HG03097 (cell line): ENCODE results near the gene KRTAP20-3.

Source experiments
- ATAC-seq: cut with Tn5 transposase; IDR thresholded peaks from one replicate; pipeline ENCODE4 v1.9.1; 2021; ENCODE audit not compliant: unreplicated experiment, low FRiP score

KRTAP20-3 gene

DNA sequence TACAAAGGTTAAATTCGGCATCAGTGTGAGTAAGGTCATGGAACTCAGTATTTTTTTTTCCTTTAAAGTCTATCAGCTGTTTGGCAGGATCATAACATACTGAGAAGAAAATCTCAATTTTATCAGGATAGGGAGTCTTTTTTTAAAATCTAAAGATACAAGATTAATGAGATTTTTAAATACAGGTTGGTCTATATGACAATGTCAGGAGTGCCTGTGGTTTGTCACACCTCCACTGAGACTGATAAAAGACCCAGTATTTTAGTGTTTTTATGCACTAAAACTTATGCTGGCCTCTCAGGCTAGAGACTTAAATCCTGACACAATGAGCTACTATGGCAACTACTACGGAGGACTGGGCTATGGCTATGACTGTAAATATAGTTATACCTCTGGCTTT lies at the start of gene KRTAP20-3:
KRTAP20-3 (plus strand) TSS at position 301 of the 400 bp plus-strand sequence.
- ATAC-seq = no peak

DNA sequence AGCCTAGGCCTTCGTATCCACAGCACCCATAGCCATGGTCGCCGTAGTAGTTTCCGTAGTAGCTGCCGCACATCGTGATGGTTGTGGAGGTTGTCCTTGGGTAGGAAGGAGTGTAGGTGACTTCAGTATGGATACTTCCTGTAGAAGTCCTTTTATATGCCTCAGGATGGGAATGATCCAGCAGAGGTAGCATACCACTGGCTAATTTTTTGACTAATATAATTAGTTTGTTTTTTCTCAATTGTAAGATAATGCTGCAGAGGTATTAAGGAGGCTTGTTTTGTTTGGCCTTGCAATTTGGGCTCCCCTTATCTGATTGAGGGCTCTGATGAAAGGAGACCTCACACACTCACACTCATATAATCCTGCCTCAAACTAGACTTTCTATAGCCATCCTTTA lies 43.9 kb upstream of the KRTAP20-3 start, which contains the start of gene KRTAP6-2:
KRTAP6-2 (minus strand) TSS at position 101 of the 400 bp plus-strand sequence; CDS start at position 73, 28 bp downstream.
- no peak for ATAC-seq

DNA sequence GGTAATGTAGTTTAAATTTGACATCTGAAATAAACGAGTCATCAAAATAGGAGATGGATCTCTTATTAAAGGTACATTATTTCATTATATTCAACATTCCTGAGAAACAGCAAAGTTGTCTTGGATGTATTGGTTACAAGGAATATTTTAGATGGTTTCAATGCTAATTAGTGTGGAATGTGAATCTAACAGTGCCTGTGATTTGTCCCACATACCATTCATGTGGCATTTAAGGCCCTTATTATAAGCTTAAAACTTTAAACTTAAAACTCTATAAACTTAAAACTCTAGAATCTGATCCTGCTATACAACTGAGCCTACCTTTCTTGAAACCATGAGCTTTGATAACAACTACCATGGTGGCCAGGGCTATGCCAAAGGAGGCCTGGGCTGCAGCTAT lies 41.9 kb upstream of the KRTAP20-3 start, which contains the start of gene KRTAP22-1:
KRTAP22-1 (plus strand) TSS at position 301 of the 400 bp plus-strand sequence.
- no peak for ATAC-seq

DNA sequence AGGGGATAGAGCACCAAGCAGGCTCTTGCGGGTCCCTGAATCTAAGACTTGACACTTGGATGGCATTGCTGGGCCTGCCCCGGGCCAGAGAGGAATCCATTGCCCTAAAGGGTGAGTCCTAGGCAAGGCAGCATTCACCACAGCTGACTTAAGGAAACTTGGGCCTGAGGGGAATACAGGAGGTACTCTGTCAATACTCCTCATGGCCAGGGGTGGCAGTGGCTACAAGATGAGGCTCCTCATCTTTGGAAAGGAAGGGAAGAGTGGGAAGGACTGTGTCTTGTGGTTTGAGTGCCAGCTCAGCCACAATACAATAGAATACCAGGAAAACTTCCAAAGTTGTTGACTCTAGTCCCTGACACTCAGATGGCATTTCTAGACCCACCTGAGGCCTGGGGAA lies 36.7 kb upstream of the KRTAP20-3 start:
- ATAC-seq = no peak

DNA sequence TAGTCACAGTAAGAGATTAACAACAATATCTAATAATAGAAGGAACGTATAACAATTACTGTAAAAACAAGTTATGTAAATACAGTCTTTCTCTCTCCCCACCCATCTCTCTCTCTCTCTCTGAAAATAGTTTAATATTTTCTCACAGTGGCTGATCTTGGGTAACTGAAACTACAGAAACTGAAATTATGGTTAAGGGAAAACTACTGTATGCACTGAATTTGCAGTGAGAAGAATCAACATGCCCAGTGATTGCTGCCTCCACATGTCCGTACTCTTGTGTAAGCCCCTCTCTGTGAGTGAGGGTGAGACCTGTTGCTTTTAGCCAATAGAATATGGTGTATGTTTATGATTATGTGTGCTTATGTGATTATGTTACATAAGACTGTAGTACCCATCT lies 30.5 kb upstream of the KRTAP20-3 start:
- ATAC-seq = no peak

DNA sequence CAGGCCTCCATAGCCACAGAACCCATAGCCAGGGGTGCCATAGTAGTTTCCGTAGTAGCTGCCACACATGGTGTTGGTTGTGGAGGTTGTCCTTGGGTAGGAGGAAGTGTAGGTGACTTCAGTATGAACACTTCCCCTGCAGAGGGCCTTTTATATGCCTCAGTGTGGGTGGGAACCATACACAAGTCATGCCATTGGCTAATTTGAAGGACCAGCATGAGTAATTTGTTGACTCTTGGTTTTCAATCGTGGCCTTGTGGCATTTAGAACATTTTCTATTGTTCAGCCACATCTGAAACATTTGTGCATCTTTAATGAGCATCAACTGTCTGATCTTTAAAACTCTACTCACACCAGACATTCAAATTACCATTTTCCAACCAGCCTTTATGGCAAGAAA lies 28.8 kb upstream of the KRTAP20-3 start, which contains the start of gene KRTAP6-1:
KRTAP6-1 (minus strand) TSS at position 95 of the 400 bp plus-strand sequence; CDS start at position 69, 26 bp downstream.
- ATAC-seq = no peak

DNA sequence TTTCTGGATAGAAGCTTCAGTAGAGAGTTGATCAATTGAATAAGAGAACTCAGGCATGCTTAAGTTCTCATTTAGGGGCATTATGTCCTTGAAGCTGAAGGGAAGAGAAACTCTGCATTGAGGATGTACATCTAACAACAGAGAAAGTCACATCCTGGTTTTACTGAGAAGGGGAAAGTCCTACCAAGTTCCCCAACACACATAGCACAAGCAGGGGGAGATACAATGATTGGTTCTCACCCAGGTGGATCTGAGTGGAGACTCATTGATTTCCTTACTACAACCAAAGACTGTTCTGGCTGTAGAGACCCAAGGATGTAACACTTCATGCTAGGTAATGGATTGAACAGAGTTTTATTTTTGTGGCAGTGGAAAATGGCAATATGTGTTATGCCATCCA lies 27.5 kb upstream of the KRTAP20-3 start:
- ATAC-seq = no peak

DNA sequence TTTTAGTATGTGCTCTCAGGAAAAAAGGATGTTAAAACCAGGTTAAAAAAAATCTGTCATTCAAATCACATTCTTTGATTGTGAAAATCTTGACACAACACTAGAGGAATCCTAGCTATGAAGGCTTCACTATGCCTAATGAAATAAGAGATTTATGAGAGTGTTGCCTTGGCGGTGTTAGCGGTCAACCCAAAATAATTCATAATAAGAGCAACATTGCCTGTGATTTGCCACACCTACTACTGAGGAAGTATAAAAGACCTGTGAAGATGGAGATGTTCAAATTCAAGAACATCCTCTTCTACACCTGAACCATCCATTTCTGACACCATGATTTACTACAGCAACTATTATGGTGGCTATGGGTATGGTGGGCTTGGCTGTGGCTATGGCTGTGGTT lies 26.5 kb upstream of the KRTAP20-3 start, which contains the start of gene KRTAP20-1:
KRTAP20-1 (plus strand) TSS at position 301 of the 400 bp plus-strand sequence; CDS start at position 331, 30 bp downstream.
- no peak for ATAC-seq

DNA sequence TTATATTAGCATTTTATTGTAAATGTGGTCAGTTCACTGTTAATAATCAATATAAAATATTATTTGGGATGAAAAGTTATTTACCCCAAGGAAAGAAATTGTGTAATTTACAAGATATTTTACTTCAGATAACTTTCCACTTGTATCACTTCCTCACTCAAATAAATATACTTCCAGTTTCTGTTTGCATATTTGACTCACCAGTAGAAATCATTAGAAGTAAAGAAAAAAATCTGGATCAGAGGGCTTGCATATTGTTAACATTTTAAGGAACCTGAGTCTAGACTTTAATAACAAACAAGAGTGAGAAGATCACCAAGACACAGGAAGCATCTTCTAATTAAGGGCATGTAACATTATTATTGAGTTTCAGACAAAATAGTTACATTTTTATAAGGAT lies 22.6 kb upstream of the KRTAP20-3 start:
- ATAC-seq = no peak

DNA sequence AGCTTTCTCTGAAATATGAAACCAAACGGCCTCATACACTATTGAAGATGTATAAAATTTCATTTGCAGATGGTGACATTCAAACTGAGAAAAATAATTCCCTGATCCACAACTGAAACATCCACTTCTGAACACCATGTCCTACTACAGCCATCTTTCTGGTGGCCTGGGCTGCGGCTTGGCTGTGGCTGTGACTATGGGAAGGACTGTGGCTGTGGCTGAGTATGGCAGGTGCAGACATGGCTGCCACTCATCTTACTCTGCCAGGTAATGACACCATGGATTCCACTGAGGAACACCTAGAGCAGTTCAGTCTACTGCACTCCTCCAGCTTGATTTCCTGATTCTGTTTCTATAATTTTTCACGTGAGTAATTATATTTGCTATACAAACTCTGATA lies 22.1 kb upstream of the KRTAP20-3 start, which contains the start of gene KRTAP20-4:
KRTAP20-4 (plus strand) TSS at position 106 of the 400 bp plus-strand sequence.
- no peak for ATAC-seq

DNA sequence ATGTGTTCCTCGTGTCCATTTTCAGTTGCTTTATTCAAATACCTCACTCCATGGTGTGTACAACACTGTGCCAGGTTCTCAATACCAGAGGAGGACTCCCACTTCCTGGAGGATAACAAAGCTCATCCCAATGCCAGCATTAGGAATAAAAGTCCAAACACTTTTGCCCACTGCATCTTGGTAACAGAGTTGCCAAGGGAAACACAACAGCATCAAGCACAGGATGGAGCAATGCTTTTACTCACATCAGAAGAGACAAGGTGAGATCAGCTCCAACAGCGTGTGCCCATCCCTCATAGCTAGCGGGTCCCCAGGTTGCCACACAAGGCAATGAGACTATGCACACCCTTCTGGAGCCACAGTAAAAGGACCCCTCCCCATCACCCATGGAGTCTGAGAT lies 19.3 kb upstream of the KRTAP20-3 start:
- ATAC-seq = no peak

DNA sequence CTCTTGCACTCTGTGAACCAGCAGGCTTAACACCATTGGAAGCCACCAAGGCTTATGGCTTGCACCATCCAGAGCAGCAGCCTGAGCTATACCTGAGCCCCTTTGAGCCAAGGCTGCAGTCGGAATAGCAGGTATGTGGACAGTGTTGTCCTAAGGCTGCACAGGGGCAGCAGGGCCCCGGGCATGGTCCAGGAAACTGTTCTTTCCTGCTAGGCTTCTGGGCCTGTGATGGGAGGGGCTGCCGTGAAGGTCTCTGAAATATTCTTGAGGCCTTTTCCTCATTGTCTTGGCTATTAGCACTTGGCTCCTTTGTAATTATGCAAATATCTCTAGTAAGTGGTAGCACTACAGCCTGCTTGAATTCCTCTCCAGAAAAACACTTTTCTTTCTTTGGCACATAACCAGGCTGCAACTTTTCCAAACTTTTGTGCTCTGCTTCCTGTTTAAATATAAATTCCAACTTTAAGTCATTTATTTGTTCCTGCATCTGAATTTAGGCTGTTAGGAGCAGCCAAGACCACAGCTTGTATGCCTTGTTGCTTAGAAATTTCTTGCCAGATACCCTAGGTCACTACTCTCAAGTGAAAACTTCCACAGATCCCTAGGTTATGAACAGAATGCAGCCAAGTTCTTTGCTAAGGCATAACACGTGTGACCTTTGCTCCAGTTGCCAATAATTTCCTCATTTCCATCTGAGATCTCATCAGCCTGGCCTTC lies 17.1 kb upstream of the KRTAP20-3 start:
- ATAC-seq = no peak

DNA sequence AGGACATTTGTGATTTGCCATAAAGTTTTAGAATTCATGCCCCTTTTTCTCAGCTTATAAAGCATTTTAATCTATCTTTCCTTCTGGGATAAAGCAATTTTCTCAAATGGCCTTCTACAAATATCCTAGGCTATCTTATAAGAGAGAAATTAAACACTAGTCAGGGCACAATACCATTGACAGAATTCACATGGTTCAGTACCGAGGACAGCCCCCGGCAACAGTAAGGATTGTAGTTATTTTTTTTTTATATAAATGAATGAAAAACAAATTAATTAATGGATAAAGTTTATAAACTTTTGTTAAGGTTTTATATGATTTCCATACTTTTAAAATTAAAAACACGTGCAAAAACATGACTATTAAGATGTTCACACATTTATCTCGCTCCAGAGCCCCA lies 14.6 kb upstream of the KRTAP20-3 start:
- ATAC-seq = no peak

DNA sequence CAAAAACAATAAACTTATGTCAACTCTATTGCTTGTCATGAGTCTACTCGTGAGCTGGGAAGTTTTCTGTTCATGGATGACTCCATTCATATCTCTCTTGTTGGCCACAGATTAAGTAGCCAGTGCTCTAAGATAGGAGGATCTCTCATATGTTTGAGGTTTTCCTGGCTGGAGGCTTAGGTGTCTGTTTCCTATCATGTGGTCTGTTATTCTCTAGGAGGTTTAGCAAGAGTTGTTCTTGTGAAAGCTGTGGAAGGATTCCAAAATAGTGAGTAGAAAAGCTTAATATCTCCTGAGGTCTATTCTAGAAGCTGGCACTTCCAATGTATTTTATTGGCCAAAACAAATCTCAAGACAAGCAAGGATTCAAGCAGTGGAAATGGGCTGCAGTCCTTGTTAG lies 13.5 kb upstream of the KRTAP20-3 start:
- ATAC-seq = no peak

DNA sequence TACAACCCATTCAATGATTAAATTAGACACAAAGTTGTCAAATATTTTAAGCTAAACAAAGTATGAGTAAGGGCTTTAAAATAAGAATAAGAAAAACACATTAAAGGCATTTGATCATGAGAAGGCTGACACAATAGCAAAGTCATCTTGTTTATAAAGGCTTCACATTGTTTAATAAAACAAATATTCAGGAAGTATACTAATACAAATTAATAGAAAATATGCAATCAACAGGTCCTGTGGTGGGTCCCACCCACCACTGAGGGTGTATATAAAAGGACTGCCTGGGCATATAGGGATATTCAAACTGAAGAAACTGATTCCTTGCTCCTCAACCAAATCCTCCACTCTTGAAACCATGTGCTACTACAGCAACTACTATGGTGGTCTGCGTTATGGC lies 7.8 kb upstream of the KRTAP20-3 start, which contains the start of gene KRTAP20-2:
KRTAP20-2 (plus strand) TSS at position 301 of the 400 bp plus-strand sequence; CDS start at position 359, 58 bp downstream.
- no peak for ATAC-seq

DNA sequence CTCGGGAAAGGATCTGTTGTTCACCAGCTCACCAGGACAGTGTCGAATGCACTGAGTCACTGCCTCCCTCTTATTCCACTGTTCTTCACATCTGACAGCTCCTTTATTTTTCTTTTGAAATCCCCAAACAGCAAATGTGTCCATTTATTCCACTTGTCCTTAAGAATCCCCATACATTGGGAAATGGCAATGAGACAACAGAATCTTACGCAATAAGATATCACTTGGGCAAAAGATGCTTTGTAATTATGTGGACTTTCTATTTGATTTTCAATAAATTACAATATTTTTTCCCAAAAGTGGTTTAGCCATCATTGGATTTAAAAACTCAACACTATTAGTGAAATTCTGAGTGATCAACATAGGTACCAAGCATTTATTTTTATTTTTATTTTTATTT lies 4.0 kb upstream of the KRTAP20-3 start:
- no peak for ATAC-seq

DNA sequence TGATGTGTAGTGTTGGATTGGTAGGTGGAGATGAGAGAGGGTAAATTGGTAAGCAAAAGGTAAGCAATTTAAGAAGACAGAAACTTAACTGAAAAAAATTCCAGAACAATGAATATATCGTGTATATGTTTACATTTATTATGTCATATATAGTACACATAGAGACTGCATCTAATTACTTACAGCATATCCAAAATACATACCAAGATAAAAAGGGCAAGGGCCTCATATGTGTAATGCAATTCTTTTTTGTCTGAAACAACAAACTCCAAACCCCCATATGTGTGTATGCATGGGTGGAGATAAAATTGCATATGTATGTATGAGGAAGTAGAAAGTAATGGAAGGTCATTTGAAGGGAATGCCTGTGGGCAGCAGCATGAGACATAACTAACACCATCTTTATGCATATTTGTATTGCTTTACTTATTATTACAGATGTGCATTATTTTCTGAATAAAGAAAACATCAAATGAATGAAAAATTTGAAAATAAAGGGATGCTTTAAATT lies 4.3 kb downstream of the KRTAP20-3 start:
- no peak for ATAC-seq

DNA sequence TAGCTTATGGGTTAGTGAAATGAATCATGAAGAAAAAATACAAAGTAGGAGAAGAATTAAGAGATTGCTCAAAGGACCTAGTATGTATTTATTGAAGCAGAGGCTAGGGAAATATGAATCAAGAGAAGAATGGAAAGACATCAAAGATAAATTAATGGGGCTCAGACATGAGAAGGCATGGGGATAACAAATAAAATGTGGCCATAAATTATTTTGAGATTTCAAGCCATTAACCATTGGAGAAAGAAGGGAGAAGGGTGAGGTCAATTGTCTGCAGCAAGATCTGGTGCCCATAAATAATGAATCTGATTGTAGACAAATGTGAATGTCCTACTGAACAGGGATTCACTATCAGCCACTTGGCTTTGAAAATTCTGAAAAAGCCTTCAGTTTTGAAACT lies 10.2 kb downstream of the KRTAP20-3 start:
- no peak for ATAC-seq

DNA sequence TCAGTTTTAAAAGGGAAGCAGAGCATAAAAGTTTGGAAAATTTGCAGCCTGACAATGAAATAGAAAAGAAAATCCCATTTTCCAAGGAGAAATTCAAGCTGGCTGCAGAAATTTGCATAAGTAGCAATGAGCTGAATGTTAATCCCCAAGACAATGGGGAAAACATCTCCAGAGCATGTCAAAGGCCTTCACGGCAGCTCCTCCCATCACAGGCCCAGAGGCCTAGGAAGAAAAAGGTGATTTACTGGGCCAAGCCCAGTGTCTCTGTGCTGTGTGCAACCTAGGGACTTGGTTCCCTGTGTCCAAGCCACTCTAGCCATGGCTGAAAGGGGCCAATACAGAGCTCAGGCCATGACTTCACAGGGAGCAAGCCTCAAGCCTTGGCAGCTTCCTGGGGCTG lies 26.1 kb downstream of the KRTAP20-3 start:
- ATAC-seq = no peak

DNA sequence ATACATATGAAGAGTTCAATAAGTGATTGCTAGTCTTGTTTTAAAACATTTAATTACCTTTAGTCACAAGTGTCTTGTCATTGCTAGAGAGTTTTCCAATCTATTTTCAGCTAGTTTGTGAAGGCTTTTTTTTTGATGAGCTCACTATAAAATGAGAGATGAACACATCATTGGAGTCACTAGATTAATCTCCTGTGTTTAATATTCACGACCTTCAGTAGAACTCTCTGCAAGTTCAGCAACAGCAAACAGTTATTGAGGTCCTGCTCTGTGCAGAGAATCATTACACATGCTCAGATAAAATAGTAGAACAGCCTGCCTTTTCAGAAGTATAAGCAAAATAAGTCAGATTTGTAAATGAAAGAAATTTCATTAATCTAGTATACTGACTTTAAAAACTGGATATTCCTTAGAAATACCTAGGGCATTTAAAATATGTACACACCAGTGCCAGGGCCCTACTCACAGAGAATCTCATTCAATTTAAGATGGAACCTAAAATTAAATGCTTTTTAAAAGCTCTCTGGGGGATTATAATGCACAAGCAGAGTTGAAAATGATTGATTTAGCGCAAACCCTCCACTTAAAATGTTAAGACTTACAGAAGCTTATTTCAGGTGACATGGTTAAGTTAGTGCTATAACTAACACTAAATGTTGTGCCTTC lies 30.5 kb downstream of the KRTAP20-3 start:
- no peak for ATAC-seq

DNA sequence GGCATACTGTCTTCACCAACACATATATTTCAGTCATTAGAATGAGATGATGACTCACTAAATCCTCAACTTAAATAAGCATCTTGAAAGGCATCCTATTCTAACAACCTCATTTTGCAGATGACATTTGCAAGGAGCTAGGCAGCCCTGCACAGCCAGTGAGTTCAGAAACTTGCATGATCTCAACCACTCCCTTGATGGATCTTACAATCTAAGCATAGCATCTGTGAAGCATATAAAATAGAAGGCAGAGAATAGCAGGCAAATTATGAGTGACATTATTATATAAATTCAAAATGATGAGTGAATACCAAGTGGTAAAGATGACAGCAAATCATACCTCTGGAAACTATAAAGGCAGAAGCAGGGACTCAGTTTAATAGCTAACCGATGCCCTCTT lies 31.6 kb downstream of the KRTAP20-3 start:
- ATAC-seq = no peak
